Trophoblast cell (in vitro differentiated cells and primary cell): ENCODE data around the gene ZBTB37.

Experiments used
- DNase-seq, 2 donors: peaks; one replicate each; pipeline ENCODE4 v3.0.0-alpha.2; 2016
- H2AFZ ChIP-seq: 2 replicates; pipeline ENCODE4 v1.6.1; 2013; ENCODE audit warnings: low read length, moderate library complexity, mild to moderate bottlenecking; ENCODE audit not compliant: insufficient read depth, poor library complexity
- H2AK5ac ChIP-seq: 2 replicates; pipeline ENCODE4 v1.6.1; 2013; ENCODE audit warnings: mild to moderate bottlenecking, low read length
- H2BK120ac ChIP-seq: 2 replicates; pipeline ENCODE4 v1.6.1; 2013; ENCODE audit warnings: low read length, mild to moderate bottlenecking, moderate library complexity; ENCODE audit not compliant: insufficient read depth, poor library complexity
- H2BK12ac ChIP-seq: 2 replicates; pipeline ENCODE4 v1.6.1; 2013; ENCODE audit warnings: mild to moderate bottlenecking, low read length, moderate library complexity
- H2BK5ac ChIP-seq: 2 replicates; pipeline ENCODE4 v1.6.1; 2013; ENCODE audit warnings: low read length, low read depth, moderate library complexity, mild to moderate bottlenecking; ENCODE audit not compliant: poor library complexity
- H3K14ac ChIP-seq: 2 replicates; pipeline ENCODE4 v1.6.1; 2013; ENCODE audit warnings: mild to moderate bottlenecking, low read length
- H3K18ac ChIP-seq: 2 replicates; pipeline ENCODE4 v1.6.1; 2013; ENCODE audit warnings: mild to moderate bottlenecking, low read length
- H3K23ac ChIP-seq: 2 replicates; pipeline ENCODE4 v1.6.1; 2013; ENCODE audit warnings: low read length
- H3K27ac ChIP-seq: 2 replicates; pipeline ENCODE4 v1.5.1; 2013; ENCODE audit warnings: low read depth, mild to moderate bottlenecking, inconsistent platforms, low read length, moderate library complexity
- H3K27me3 ChIP-seq: 2 replicates; pipeline ENCODE4 v1.6.1; 2013; ENCODE audit warnings: inconsistent platforms, mild to moderate bottlenecking, low read length, moderate library complexity; ENCODE audit not compliant: insufficient read depth
- H3K36me3 ChIP-seq, 2 experiments: 1 replicate in 1 of 2; 2 replicates in 1 of 2; pipeline ENCODE4 v1.6.1; 2013; ENCODE audit warnings: low read length in 2 of 2, mild to moderate bottlenecking in 2 of 2, moderate library complexity in 1 of 2; ENCODE audit not compliant: insufficient read depth in 2 of 2, control insufficient read depth in 1 of 2
- H3K4ac ChIP-seq: 2 replicates; pipeline ENCODE4 v1.6.1; 2013; ENCODE audit warnings: low read depth, mild to moderate bottlenecking, low read length, moderate library complexity
- H3K4me1 ChIP-seq, 2 experiments: 1 replicate in 1 of 2; 2 replicates in 1 of 2; pipeline ENCODE4 v1.6.1; 2013; ENCODE audit warnings: low read length in 2 of 2, mild to moderate bottlenecking in 2 of 2, moderate library complexity in 1 of 2; ENCODE audit not compliant: insufficient read depth in 2 of 2, control insufficient read depth in 1 of 2
- H3K4me2 ChIP-seq: 2 replicates; pipeline ENCODE4 v1.6.1; 2013; ENCODE audit warnings: inconsistent platforms, mild to moderate bottlenecking, low read length, moderate library complexity
- H3K4me3 ChIP-seq: 2 replicates; pipeline ENCODE4 v1.5.1; 2013; ENCODE audit warnings: mild to moderate bottlenecking, low read depth, low read length, inconsistent platforms
- H3K79me1 ChIP-seq: one replicate; pipeline ENCODE4 v1.6.1; 2013; ENCODE audit warnings: low read length
- H3K79me2 ChIP-seq: 2 replicates; pipeline ENCODE4 v1.6.1; 2013; ENCODE audit warnings: low read length, mild to moderate bottlenecking; ENCODE audit not compliant: control insufficient read depth, insufficient read depth, poor library complexity
- H3K9ac ChIP-seq: 2 replicates; pipeline ENCODE4 v1.6.1; 2013; ENCODE audit warnings: mild to moderate bottlenecking, low read length
- H3K9me3 ChIP-seq: 2 replicates; pipeline ENCODE4 v1.6.1; 2013; ENCODE audit warnings: low read depth, mild to moderate bottlenecking, control low read depth, inconsistent platforms, low read length; ENCODE audit not compliant: insufficient read depth
- H4K12ac ChIP-seq: 2 replicates; pipeline ENCODE4 v1.6.1; 2013; ENCODE audit warnings: low read depth, mild to moderate bottlenecking, low read length, moderate library complexity
- H4K8ac ChIP-seq: 2 replicates; pipeline ENCODE4 v1.6.1; 2013; ENCODE audit warnings: low read depth, mild to moderate bottlenecking, low read length, moderate library complexity
- H4K91ac ChIP-seq: one replicate; pipeline ENCODE4 v1.6.1; 2013; ENCODE audit warnings: low read depth, mild to moderate bottlenecking, low read length, moderate library complexity
- WGBS: extraction: QIAGEN DNeasy Blood & Tissue Kit; methylation state at CpG from one replicate; pipeline ENCODE4 v1.1.7; 2013; ENCODE audit warnings: missing lambda C conversion rate; ENCODE audit not compliant: insufficient read length, insufficient coverage; ENCODE audit errors: extremely low coverage; 5-methylcytosine and 5-hydroxymethylcytosine counted together

The ZBTB37 gene

GRCh38 chr1:173913111-173913510 lies 44.9 kb downstream of the ZBTB37 start:
- WGBS: no CpG with 5 or more reads among the region's 3 CpGs
- H3K27ac ChIP-seq: no peak overlapping the region
- no peaks in the 10 kb centered on the region for H3K36me3 ChIP-seq
- no peaks in the 10 kb centered on the region for H3K9me3 ChIP-seq
- H3K18ac ChIP-seq: no peak overlapping the region
- no peak overlapping the region for H4K8ac ChIP-seq
- H2BK5ac ChIP-seq: no peak overlapping the region
- DNase-seq: no peak
- no peak overlapping the region for H2BK120ac ChIP-seq
- H4K91ac ChIP-seq: no peak overlapping the region
- no peak overlapping the region for H2AK5ac ChIP-seq
- no peak overlapping the region for H3K9ac ChIP-seq
- no peak overlapping the region for H3K23ac ChIP-seq
- no peak overlapping the region for H2BK12ac ChIP-seq
- no peaks in the 10 kb centered on the region for H3K27me3 ChIP-seq
- H3K4me2 ChIP-seq: no peak overlapping the region
- no peak overlapping the region for H3K14ac ChIP-seq
- H4K12ac ChIP-seq: no peak overlapping the region
- no peaks in the 10 kb centered on the region for H3K79me1 ChIP-seq
- no peak overlapping the region for H3K4me3 ChIP-seq
- no peak overlapping the region for H2AFZ ChIP-seq
- no peaks in the 10 kb centered on the region for H3K4me1 ChIP-seq
- H3K79me2 ChIP-seq: no peaks in the 10 kb centered on the region
- H3K4ac ChIP-seq: no peak overlapping the region

- Histone ChIP-seq H4K91ac (no peak overlapping the region), H2BK120ac (no peak overlapping the region), H2BK5ac (no peak overlapping the region), H3K79me2 (no peaks in the 10 kb centered on the region), H3K4me1 (no peaks in the 10 kb centered on the region), H2BK12ac (no peak overlapping the region), H3K9ac (no peak overlapping the region), H3K27me3 (no peaks in the 10 kb centered on the region), H4K12ac (no peak overlapping the region), H3K4ac (no peak overlapping the region), H3K79me1 (no peaks in the 10 kb centered on the region), H2AFZ (no peak overlapping the region), H3K36me3 (no peaks in the 10 kb centered on the region), H3K9me3 (no peaks in the 10 kb centered on the region), H3K18ac (no peak overlapping the region), H3K27ac (no peak overlapping the region), H2AK5ac (no peak overlapping the region), H3K4me2 (no peak overlapping the region), H3K23ac (no peak overlapping the region), H4K8ac (no peak overlapping the region), H3K14ac (no peak overlapping the region), H3K4me3 (no peak overlapping the region)
- WGBS: no CpG with 5 or more reads among the region's 13 CpGs
- DNase-seq: peak; percentile 42 to 74
These were observed 46.2 kb downstream of the ZBTB37 start for GRCh38 chr1:173914366-173914871.

- no peak overlapping the region for H2BK12ac ChIP-seq
- H3K79me1 ChIP-seq: no peaks in the 10 kb centered on the region
- no peak overlapping the region for H3K4me3 ChIP-seq
- H4K8ac ChIP-seq: no peak overlapping the region
- H3K9ac ChIP-seq: no peak overlapping the region
- H3K4me1 ChIP-seq: no peaks in the 10 kb centered on the region
- H3K27ac ChIP-seq: no peak overlapping the region
- no peak overlapping the region for H2AFZ ChIP-seq
- H3K9me3 ChIP-seq: no peaks in the 10 kb centered on the region
- H3K23ac ChIP-seq: no peak overlapping the region
- no peak overlapping the region for H3K14ac ChIP-seq
- no peak overlapping the region for H2AK5ac ChIP-seq
- no peak overlapping the region for H4K12ac ChIP-seq
- no peaks in the 10 kb centered on the region for H3K36me3 ChIP-seq
- no peak for DNase-seq
- H2BK120ac ChIP-seq: no peak overlapping the region
- no peaks in the 10 kb centered on the region for H3K79me2 ChIP-seq
- H3K4ac ChIP-seq: no peak overlapping the region
- no peak overlapping the region for H3K4me2 ChIP-seq
- WGBS: no CpG with 5 or more reads among the region's 2 CpGs
- no peak overlapping the region for H2BK5ac ChIP-seq
- H3K18ac ChIP-seq: no peak overlapping the region
- no peak overlapping the region for H4K91ac ChIP-seq
- no peaks in the 10 kb centered on the region for H3K27me3 ChIP-seq
These were observed 47.4 kb downstream of the ZBTB37 start for GRCh38 chr1:173915596-173915995.

- no peaks in the 10 kb centered on the region for H3K79me1 ChIP-seq
- H3K4me1 ChIP-seq: no peaks in the 10 kb centered on the region
- H3K4me3 ChIP-seq: no peak overlapping the region
- H3K9ac ChIP-seq: no peak overlapping the region
- no peak overlapping the region for H4K91ac ChIP-seq
- no peaks in the 10 kb centered on the region for H3K27me3 ChIP-seq
- H3K79me2 ChIP-seq: no peaks in the 10 kb centered on the region
- no peak overlapping the region for H2BK5ac ChIP-seq
- no peaks in the 10 kb centered on the region for H3K36me3 ChIP-seq
- no peak overlapping the region for H3K23ac ChIP-seq
- H4K8ac ChIP-seq: no peak overlapping the region
- no peak overlapping the region for H3K4me2 ChIP-seq
- no peak overlapping the region for H2BK120ac ChIP-seq
- no peak for DNase-seq
- H2AK5ac ChIP-seq: no peak overlapping the region
- no peak overlapping the region for H3K27ac ChIP-seq
- WGBS: no CpG with 5 or more reads among the region's 4 CpGs
- no peak overlapping the region for H4K12ac ChIP-seq
- H2BK12ac ChIP-seq: no peak overlapping the region
- no peak overlapping the region for H2AFZ ChIP-seq
- H3K14ac ChIP-seq: no peak overlapping the region
- H3K9me3 ChIP-seq: no peaks in the 10 kb centered on the region
- H3K18ac ChIP-seq: no peak overlapping the region
- H3K4ac ChIP-seq: no peak overlapping the region
These were observed 48.5 kb downstream of the ZBTB37 start for GRCh38 chr1:173916667-173917066.
